GM19468 (cell line): ENCODE measurements around the gene HNMT.
"Not testable (repeated sequence)": the region's sequence is repeated elsewhere in the genome, so short reads cannot be mapped to it uniquely, and the experiment has no call there.

Source experiments
- ATAC-seq: cut with Tn5 transposase; IDR thresholded peaks from one replicate; pipeline ENCODE4 v1.9.1; 2021; ENCODE audit warnings: mild to moderate bottlenecking, moderate library complexity, moderate number of reproducible peaks; ENCODE audit not compliant: unreplicated experiment; ENCODE audit errors: extremely low read depth

HNMT gene

GRCh38 chr2:137969876-137970275 lies 5.6 kb downstream of the HNMT start:
- ATAC-seq = no peak

- ATAC-seq = not testable (repeated sequence)
Measured at GRCh38 chr2:137971259-137971658, 7.0 kb downstream of the HNMT start.

DNA sequence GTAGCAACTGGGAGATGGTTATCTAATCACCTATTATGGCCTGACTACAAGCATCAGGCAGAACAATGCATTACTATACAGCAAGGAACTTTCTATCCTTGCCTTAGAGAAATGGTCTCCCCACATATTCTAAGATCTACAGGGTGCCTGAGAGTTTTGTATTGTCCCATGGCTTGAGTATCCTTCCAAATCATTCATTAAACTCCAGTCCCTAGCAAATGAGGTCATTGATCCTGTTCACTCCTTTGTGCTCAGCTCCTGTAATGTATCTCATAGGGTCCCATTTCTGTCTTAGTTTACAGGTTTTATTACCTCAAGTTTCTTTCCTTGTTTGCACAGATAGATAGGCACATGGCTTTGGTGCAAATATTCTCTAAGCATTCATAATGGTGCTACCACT lies 9.0 kb downstream of the HNMT start:
- ATAC-seq = no peak

DNA sequence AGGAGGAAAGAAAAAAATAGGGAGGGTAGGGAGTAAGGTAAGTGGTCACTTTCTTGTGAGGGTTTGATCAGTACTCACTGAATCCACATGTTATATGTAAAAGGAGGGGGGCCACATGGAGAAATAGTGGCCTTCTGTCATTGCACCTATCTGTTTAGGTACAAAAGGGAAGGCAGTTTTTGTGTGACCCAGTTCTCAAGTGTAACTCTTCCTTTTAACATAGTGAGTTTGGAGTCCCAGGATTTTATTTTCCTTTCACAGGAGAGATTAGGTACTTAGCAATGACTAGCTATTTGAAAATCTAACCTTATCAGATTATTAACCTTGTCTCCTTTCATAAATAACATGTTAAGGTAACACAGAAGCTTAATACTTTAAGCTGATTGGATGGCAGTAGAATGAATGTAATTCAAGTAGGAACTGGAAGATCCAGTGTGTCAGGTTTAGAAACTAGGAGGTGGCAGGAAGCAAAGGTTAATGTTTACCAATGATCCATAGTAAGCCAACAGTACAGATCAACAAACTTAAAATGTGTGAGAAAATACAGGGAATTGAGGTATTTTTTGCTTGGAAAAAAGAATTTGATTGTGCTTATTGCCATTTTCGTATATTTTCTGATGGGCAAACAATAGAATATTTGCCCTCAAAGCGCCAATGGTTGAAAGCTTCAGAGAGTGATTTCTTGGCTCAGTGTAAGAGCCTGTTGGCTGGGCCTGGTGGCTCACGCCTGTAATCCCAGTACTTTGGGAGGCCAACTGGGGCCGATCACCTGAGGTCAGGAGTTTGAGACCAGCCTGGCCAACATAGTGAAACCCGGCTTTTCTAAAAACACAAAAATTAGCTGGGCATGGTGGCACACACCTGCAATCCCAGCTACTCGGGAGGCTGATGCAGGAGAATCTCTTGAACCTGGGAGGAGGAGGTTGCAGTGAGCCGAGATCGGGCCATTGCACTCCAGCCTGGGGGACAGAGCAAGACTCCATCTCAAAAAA lies 11.3 kb downstream of the HNMT start:
- no peak for ATAC-seq

- ATAC-seq = no peak
Measured at GRCh38 chr2:137976274-137976673, 12.0 kb downstream of the HNMT start.

GRCh38 chr2:137977790-137978189 lies 13.5 kb downstream of the HNMT start:
- ATAC-seq = no peak

GRCh38 chr2:137980459-137980858 lies 16.2 kb downstream of the HNMT start:
- ATAC-seq = no peak

GRCh38 chr2:137981112-137981656 lies 16.9 kb downstream of the HNMT start:
- ATAC-seq = no peak

- ATAC-seq = no peak
Measured at GRCh38 chr2:137983581-137983980, 19.3 kb downstream of the HNMT start.

DNA sequence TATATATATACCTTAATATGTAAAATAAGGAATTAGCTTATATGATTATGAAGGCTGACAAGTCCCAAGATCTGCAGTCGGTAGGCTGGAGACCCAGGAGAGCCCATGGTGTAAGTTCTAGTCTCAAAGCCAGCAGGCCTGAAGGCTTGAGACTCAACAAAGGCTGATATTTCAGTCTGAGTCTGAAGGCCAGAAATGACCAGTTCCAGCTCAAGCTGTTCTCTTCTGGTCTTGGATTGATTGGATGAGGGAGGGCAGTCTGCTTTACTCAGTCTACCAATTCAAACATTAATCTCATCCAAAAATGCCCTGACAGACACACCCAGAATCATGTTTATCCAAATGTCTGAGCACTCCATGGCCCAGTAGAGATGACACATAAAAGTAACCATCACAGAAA lies 22.0 kb downstream of the HNMT start:
- no peak for ATAC-seq

DNA sequence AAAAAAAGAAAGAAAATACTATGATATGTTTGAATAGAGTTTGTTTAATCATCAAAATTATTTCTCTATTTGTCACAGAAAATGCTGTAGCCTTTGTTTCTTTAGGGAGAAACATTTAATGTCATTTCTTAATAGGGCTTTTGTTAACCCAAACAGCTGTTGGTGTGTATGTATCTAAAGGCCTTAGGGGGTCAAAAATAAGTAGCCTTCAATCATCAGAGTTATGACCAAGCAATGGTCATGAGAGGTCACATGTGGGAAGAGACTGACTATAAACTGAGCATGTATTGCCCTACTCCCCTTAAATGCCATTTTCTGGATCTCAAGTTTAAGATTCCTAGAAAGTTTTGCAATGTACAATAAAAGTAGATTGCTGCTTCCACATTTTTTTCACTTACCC lies 22.7 kb downstream of the HNMT start:
- ATAC-seq = no peak

GRCh38 chr2:137991078-137991477 lies 26.8 kb downstream of the HNMT start:
- no peak for ATAC-seq

GRCh38 chr2:137992039-137992646 lies 27.9 kb downstream of the HNMT start:
- ATAC-seq = no peak

DNA sequence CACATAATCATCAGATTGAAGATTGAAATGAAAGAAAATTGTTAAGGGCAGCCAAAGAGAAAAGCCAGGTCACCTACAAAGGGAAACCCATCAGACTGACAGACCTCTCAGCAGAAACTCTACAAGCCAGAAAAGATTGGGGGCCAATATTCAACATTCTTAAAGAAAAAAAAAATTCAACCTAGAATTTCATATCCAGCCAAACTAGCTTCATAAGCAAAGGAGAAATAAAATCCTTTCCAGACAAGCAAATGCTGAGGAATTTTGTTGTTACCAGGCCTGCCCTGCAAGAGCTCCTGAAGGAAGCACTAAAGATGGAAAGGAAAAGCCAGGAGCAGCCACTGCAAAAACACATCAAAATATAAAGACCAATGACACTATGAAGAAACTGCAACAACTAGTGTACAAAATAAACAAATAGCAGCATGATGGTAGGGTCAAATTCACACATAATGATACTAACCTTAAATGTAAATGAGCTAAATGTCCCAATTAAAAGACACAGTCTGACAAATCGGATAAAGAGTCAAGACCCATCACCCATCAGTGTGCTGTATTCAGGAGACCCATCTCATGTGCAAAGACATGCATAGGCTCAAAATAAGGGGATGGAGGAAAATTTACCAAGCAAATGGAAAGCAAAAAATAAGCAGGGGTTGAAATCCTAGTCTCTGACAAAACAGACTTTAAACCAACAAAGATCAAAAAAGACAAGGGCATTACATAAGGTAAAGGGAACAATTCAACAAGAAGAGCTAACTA lies 29.6 kb downstream of the HNMT start:
- not testable (repeated sequence) for ATAC-seq

GRCh38 chr2:137995368-137995767 lies 31.1 kb downstream of the HNMT start:
- not testable (repeated sequence) for ATAC-seq

- ATAC-seq = not testable (repeated sequence)
Measured at GRCh38 chr2:137996158-137996557, 31.9 kb downstream of the HNMT start.

DNA sequence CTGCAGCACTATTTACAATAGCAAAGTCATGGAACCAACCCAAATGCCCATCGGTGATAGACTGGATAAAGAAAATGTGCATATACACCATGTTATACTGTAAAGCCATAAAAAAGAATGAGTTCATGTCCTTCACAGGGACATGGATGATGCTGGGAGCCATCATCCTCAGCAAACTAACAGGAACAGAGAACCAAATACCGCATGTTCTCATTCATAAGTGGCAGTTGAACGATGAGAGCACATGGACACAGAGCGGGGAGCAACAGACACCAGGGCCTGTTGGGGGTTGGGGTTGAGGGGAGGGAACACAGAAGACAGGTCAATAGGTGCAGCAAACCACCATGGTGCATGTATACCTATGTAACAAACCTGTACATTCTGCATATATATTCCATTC lies 33.5 kb downstream of the HNMT start:
- no peak for ATAC-seq

GRCh38 chr2:137998503-137998902 lies 34.2 kb downstream of the HNMT start:
- no peak for ATAC-seq

DNA sequence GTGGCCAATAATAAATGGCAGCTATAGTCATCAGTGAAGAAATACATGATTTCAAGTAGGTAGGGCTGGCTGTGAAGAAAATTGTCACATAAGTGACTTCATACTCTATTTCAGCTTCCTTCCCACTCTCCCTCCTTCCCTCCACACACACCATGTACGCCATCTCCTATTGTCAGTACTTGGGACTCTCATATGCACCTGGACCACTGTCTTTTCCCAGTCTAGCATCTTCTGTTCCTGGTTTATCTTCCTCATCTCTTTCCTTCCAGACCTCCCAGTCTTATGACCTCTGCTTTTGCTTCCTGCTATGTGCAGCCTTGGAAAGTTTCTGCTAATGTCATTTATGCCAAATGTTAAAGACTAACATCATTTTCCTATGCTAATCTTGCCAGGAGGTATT lies 35.0 kb downstream of the HNMT start:
- no peak for ATAC-seq

- ATAC-seq = no peak
Measured at GRCh38 chr2:138000009-138000408, 35.7 kb downstream of the HNMT start.
